A673 (cell line): ENCODE data around the gene ARHGAP6. TPM values are rescaled to one million over a fixed set of nuclear protein-coding genes. Genes with fewer than 3 reads are reported as not detected.

Source experiments
- BruUV-seq: library from RNA; stranded (reverse); fragments of 400-500 nt; replicated peaks from 2 replicates; lab custom pipeline; 2021; lab: Mats Ljungman, UMichigan
- CTCF ChIA-PET: fragments of 300-600 bp; sonication (Branson Sonifier 250); formaldehyde crosslinking; loops from one replicate; lab custom pipeline; 2022; ENCODE audit warnings: antibody characterized with exemption; lab: Charles Lee
- POLR2A ChIA-PET: fragments of 300-600 bp; sonication (Branson Sonifier 250); formaldehyde crosslinking; loops from one replicate; lab custom pipeline; 2022; ENCODE audit warnings: antibody characterized with exemption; ENCODE audit not compliant: low non-redundant PET; lab: Charles Lee
- DNase-seq: peaks from one replicate; pipeline ENCODE4 v3.0.0-alpha.2; 2015; ENCODE audit warnings: low spot score
- H3K27ac ChIP-seq: fragments of 200-600 bp; sonication (generic); 2 replicates; pipeline ENCODE4 v1.5.1; 2016; ENCODE audit warnings: mixed run types, low read depth, mild to moderate bottlenecking, mixed read lengths, antibody characterized with exemption, low read length; ENCODE audit not compliant: poor library complexity, severe bottlenecking
- H3K27me3 ChIP-seq: fragments of 200-600 bp; sonication (generic); replicated peaks from 2 replicates; pipeline ENCODE4 v1.6.1; 2017; ENCODE audit warnings: mixed run types, low read depth, mild to moderate bottlenecking, mixed read lengths, antibody characterized with exemption, low read length; ENCODE audit not compliant: insufficient read depth, poor library complexity
- H3K36me3 ChIP-seq: fragments of 200-600 bp; sonication (generic); 2 replicates; pipeline ENCODE4 v1.6.1; 2016; ENCODE audit warnings: mixed run types, mild to moderate bottlenecking, mixed read lengths, antibody characterized with exemption, low read length; ENCODE audit not compliant: insufficient read depth, poor library complexity, severe bottlenecking
- H3K4me1 ChIP-seq: fragments of 200-600 bp; sonication (generic); 2 replicates; pipeline ENCODE4 v1.6.1; 2017; ENCODE audit warnings: mixed run types, mild to moderate bottlenecking, mixed read lengths, antibody characterized with exemption, low read length; ENCODE audit not compliant: insufficient read depth, poor library complexity, severe bottlenecking
- H3K4me3 ChIP-seq: fragments of 200-600 bp; sonication (generic); 2 replicates; pipeline ENCODE4 v1.5.1; 2016; ENCODE audit warnings: low read depth, mixed run types, mild to moderate bottlenecking, mixed read lengths, low read length; ENCODE audit not compliant: poor library complexity, severe bottlenecking
- H3K9me3 ChIP-seq: fragments of 200-600 bp; sonication (generic); 2 replicates; pipeline ENCODE4 v1.6.1; 2016; ENCODE audit warnings: mixed run types, low read depth, mild to moderate bottlenecking, mixed read lengths, antibody characterized with exemption, low read length; ENCODE audit not compliant: poor library complexity, severe bottlenecking
- CTCF ChIP-seq: fragments of 300-800, 200-600 bp; sonication (generic); conservative IDR thresholded peaks from 2 replicates; pipeline ENCODE4 v1.5.1; 2017; ENCODE audit warnings: low read depth, mild to moderate bottlenecking, antibody characterized with exemption, low read length, moderate library complexity, mixed read lengths
- EZH2 ChIP-seq: fragments of 200-600 bp; sonication (generic); IDR thresholded peaks from 2 replicates; pipeline ENCODE4 v1.6.1; 2017; ENCODE audit warnings: borderline replicate concordance, low read depth, mild to moderate bottlenecking, mixed read lengths, antibody characterized with exemption, low read length; ENCODE audit not compliant: poor library complexity, severe bottlenecking
- intact Hi-C: fragments of 100-400 bp; cut with micrococcal nuclease; formaldehyde crosslinking; loops from one replicate; pipeline ENCODE4 v1.10.0; 2022; ENCODE audit not compliant: unreplicated experiment
- total RNA-seq: library from RNA; stranded (reverse); gene quantifications from 2 replicates; pipeline ENCODE4 v1.2.3, GENCODE V29; 2021

Gene ARHGAP6
- total RNA-seq, 1 experiment from 2014 or later = not detected

GRCh38 chrX:11577603-11578002, 88.1 kb downstream of the ARHGAP6 start:
- intact Hi-C loops = no loop called here
- Histone ChIP-seq H3K36me3 (no peaks in the 10 kb centered on the region), H3K4me3 (no peak overlapping the region), H3K9me3 (no peaks in the 10 kb centered on the region), H3K27ac (no peak overlapping the region), H3K27me3 (no peaks in the 10 kb centered on the region), H3K4me1 (no peaks in the 10 kb centered on the region)
- POLR2A ChIA-PET = no interaction called here
- no peak for DNase-seq
- no peak for TF ChIP-seq CTCF
- TF ChIP-seq EZH2 = no peak
- no TSS peak for BruUV-seq
- CTCF ChIA-PET = no interaction called here

- no peaks in the 10 kb centered on the region for H3K36me3 ChIP-seq
- no peaks in the 10 kb centered on the region for H3K9me3 ChIP-seq
- POLR2A ChIA-PET = no interaction called here
- H3K27ac ChIP-seq = no peak overlapping the region
- H3K4me3 ChIP-seq = no peak overlapping the region
- no peaks in the 10 kb centered on the region for H3K27me3 ChIP-seq
- H3K4me1 ChIP-seq = no peaks in the 10 kb centered on the region
- CTCF ChIA-PET = no interaction called here
- TF ChIP-seq EZH2 (no peak), CTCF (no peak)
- BruUV-seq = no TSS peak
- DNase-seq = no peak
- intact Hi-C loops = no loop called here
Observed at GRCh38 chrX:11575332-11575731, 90.4 kb downstream of the ARHGAP6 start.

GRCh38 chrX:11567528-11568220, 98.0 kb downstream of the ARHGAP6 start:
- H3K27ac ChIP-seq = no peak overlapping the region
- TF ChIP-seq CTCF = no peak
- no peak for TF ChIP-seq EZH2
- no peak for DNase-seq
- H3K4me1 ChIP-seq = no peaks in the 10 kb centered on the region
- intact Hi-C loops = no loop called here
- H3K36me3 ChIP-seq = no peaks in the 10 kb centered on the region
- CTCF ChIA-PET = no interaction called here
- no TSS peak for BruUV-seq
- POLR2A ChIA-PET = no interaction called here
- H3K9me3 ChIP-seq = no peaks in the 10 kb centered on the region
- H3K4me3 ChIP-seq = no peak overlapping the region
- no peaks in the 10 kb centered on the region for H3K27me3 ChIP-seq
